Measurements from ENCODE around the gene IWS1. TPM values are rescaled to one million over a fixed set of nuclear protein-coding genes. Genes with fewer than 3 reads are reported as not detected.

The IWS1 gene
- total RNA-seq, 1 experiment from 2014 or later, result 48.9 TPM

DNA sequence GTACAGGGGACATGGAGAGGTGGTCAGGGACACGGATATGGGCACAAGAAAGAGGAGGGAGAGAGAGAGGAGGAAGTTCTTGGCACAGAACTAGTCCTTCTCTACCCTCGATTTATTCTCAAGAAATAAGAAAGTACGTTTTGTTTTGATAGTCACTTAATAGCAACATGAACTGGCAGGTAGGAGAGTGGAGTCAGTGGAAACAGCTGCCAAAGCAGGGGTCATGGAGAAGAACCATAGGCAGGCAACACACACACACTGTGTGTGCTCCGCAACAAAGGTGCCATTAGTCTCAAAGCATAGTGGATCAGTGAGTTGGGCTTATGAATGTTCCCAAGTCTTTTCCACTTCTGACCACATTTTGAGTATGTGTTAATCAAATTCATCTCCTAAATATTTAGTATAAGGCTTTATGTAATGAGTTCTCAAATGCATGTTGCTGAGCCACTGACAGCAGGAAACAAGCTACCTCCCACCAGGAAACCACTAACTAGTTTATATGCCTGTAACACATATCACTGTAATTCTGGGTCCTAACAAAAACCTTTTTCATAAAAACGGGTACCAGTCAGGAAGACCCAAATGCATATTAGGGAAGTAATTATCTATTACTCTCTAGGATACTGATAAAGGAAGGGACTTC, 41.1 kb downstream of the IWS1 start:
- Mint-ChIP-seq H3K4me3 (ENCODE audit: low read depth, unreplicated experiment) (no peak overlapping the region), H3K27ac (ENCODE audit: unreplicated experiment) (no peak overlapping the region), H3K4me1 (ENCODE audit: low read depth, unreplicated experiment) (no peaks in the 10 kb centered on the region), H3K9me3 (ENCODE audit: low read depth, unreplicated experiment) (no peaks in the 10 kb centered on the region), H3K27me3 (ENCODE audit: unreplicated experiment) (no peaks in the 10 kb centered on the region), H3K36me3 (ENCODE audit: insufficient read depth, unreplicated experiment) (peaks cover 53% of the 10 kb centered on the region)
- CTCF ChIA-PET, result interaction anchor here (0.5 kb wide), 1 partner anchor 21 kb away, joined by 3 read pairs; no protein-coding TSS in a partner anchor
- no peak for DNase-seq
- TF ChIP-seq, protein P1, sequence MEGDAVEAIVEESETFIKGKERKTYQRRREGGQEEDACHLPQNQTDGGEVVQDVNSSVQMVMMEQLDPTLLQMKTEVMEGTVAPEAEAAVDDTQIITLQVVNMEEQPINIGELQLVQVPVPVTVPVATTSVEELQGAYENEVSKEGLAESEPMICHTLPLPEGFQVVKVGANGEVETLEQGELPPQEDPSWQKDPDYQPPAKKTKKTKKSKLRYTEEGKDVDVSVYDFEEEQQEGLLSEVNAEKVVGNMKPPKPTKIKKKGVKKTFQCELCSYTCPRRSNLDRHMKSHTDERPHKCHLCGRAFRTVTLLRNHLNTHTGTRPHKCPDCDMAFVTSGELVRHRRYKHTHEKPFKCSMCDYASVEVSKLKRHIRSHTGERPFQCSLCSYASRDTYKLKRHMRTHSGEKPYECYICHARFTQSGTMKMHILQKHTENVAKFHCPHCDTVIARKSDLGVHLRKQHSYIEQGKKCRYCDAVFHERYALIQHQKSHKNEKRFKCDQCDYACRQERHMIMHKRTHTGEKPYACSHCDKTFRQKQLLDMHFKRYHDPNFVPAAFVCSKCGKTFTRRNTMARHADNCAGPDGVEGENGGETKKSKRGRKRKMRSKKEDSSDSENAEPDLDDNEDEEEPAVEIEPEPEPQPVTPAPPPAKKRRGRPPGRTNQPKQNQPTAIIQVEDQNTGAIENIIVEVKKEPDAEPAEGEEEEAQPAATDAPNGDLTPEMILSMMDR (IDR thresholded peaks at IDR 0.05; ENCODE audit: unreplicated experiment), result no peak
- BruUV-seq (replicated peaks), result no TSS peak
- intact Hi-C loops (cut with micrococcal nuclease; ENCODE audit: unreplicated experiment), result no loop called here

GRCh38 chr2:127482031-127482430, 44.3 kb downstream of the IWS1 start:
- no peak for DNase-seq
- intact Hi-C loops (cut with micrococcal nuclease; ENCODE audit: unreplicated experiment), result no loop called here
- Mint-ChIP-seq H3K27me3 (ENCODE audit: unreplicated experiment) (no peaks in the 10 kb centered on the region), H3K27ac (ENCODE audit: unreplicated experiment) (no peak overlapping the region), H3K36me3 (ENCODE audit: insufficient read depth, unreplicated experiment) (peaks cover 46% of the 10 kb centered on the region), H3K9me3 (ENCODE audit: low read depth, unreplicated experiment) (no peaks in the 10 kb centered on the region), H3K4me3 (ENCODE audit: low read depth, unreplicated experiment) (no peak overlapping the region), H3K4me1 (ENCODE audit: low read depth, unreplicated experiment) (no peaks in the 10 kb centered on the region)
- BruUV-seq (replicated peaks), result no TSS peak
- CTCF ChIA-PET, result interaction anchor here (1.0 kb wide), 1 partner anchor 9 kb away, joined by 3 read pairs; no protein-coding TSS in a partner anchor
- TF ChIP-seq, protein P1 (IDR thresholded peaks at IDR 0.05; ENCODE audit: unreplicated experiment), result no peak

DNA sequence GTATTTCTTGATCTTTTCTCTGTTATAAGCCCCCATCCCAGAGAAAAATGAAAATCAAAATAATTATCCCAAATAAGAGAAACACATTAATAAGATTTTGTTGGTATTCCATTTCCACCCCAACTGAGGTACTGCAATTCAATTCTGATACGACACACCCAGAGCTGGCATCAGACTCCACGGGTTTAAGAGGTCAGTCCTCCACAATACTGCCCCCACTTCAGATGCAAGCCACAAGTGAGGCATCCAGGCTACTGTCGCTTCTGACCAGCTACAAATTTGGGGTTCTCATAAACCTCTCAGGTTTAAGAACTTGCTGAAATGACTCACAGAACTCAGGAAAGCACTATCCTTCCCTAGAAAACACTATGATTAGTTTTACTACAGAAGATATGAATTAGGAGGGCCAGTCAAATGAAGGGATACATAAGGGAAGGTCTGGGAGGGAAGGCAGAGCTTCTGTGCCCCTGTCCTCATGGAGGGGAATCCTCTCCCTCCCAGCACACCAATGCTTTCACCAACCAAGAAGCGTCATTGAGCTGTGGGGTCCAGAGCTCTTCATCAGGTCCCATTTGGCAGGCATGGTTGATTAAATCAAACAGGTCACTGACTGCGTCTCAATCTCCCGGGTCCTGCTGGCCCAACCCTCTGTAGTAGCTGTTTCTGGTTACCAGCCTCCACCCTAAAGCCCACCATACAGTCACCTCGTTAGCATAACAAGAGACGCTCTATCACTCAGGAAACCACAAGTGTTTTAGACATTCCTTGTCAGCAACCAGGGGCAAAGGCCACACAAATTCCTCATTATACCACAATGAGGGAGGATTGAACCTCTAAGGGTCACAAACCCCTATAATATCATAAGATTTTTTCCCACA, 46.2 kb downstream of the IWS1 start:
- Mint-ChIP-seq H3K9me3 (ENCODE audit: low read depth, unreplicated experiment) (peaks cover 6% of the 10 kb centered on the region), H3K27ac (ENCODE audit: unreplicated experiment) (no peak overlapping the region), H3K36me3 (ENCODE audit: insufficient read depth, unreplicated experiment) (peaks cover 40% of the 10 kb centered on the region), H3K4me3 (ENCODE audit: low read depth, unreplicated experiment) (no peak overlapping the region), H3K4me1 (ENCODE audit: low read depth, unreplicated experiment) (no peaks in the 10 kb centered on the region), H3K27me3 (ENCODE audit: unreplicated experiment) (no peaks in the 10 kb centered on the region)
- CTCF ChIA-PET, result interaction anchor here (0.6 to 1.4 kb wide), 9 partner anchors 22 to 283 kb away, joined by 3 to 13 read pairs (median 3); partner anchors contain the start of genes ERCC3 and IWS1
- BruUV-seq (replicated peaks), result no TSS peak
- intact Hi-C loops (cut with micrococcal nuclease; ENCODE audit: unreplicated experiment), result loop anchor here (1.0 to 5.0 kb wide), 3 partner anchors 118 to 283 kb away; no protein-coding TSS in a partner anchor
- no peak for DNase-seq
- TF ChIP-seq, protein P1 (IDR thresholded peaks at IDR 0.05; ENCODE audit: unreplicated experiment), result no peak

- Mint-ChIP-seq H3K27me3 (ENCODE audit: unreplicated experiment) (no peaks in the 10 kb centered on the region), H3K9me3 (ENCODE audit: low read depth, unreplicated experiment) (peaks cover 10% of the 10 kb centered on the region), H3K4me1 (ENCODE audit: low read depth, unreplicated experiment) (no peaks in the 10 kb centered on the region), H3K36me3 (ENCODE audit: insufficient read depth, unreplicated experiment) (peaks cover 34% of the 10 kb centered on the region), H3K27ac (ENCODE audit: unreplicated experiment) (no peak overlapping the region), H3K4me3 (ENCODE audit: low read depth, unreplicated experiment) (no peak overlapping the region)
- TF ChIP-seq, protein P1 (IDR thresholded peaks at IDR 0.05; ENCODE audit: unreplicated experiment), result peak; percentile 39
- CTCF ChIA-PET, result interaction anchor here (0.6 to 1.4 kb wide), 8 partner anchors 21 to 282 kb away, joined by 3 to 13 read pairs (median 4); partner anchors contain the start of genes ERCC3 and IWS1
- intact Hi-C loops (cut with micrococcal nuclease; ENCODE audit: unreplicated experiment), result loop anchor here (1.0 to 5.0 kb wide), 3 partner anchors 117 to 282 kb away; no protein-coding TSS in a partner anchor
- no peak for DNase-seq
- BruUV-seq (replicated peaks), result no TSS peak
Observed at GRCh38 chr2:127479219-127479825, 47.0 kb downstream of the IWS1 start.

Measured in Calu3 (cell line).